ENCODE results near the gene ARCN1.

ARCN1 gene

DNA sequence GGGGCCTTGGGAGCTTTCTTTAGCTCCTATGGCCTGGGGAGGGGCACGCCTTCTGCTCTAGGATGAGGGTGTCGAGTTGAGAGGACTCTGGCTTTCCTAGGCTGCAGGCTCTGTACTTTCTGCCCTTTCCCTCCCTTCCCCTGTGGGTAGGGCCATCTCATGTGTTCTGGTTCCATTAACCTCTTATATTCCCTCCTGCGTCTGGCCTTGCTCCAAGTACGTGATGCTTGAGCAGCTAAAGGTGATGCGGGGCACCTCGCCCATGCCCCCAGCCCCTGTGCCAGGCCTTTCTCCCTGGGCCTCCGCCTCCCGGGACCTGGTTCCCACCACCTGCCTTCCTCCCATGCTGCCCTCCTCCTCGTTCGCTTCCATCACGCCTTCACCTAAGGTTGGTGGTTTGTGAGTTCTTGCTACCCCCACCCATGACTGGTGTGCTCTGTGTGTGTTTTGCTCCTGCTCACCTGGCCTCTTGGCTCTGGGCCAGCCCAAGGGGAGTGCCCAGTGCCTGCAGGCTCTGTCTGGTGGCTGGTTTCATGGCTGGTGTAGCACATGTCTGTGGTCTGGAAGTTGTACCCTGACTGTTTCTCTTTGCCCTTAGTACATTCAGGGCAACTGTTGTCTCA is 69.3 kb downstream of the ARCN1 start:
- H3K4me1 ChIP-seq, result no peaks in the 10 kb centered on the region
- no peak overlapping the region for H3K4me2 ChIP-seq (ENCODE audit: low read length)
- H3K79me2 ChIP-seq, result no peaks in the 10 kb centered on the region
- no peak overlapping the region for H3K9ac ChIP-seq
- H3K27ac ChIP-seq, result no peak overlapping the region
- no peaks in the 10 kb centered on the region for H3K9me3 ChIP-seq (ENCODE audit: control insufficient read depth, low read length)
- H3K27me3 ChIP-seq (ENCODE audit: control insufficient read depth, insufficient read depth, low read length), result no peaks in the 10 kb centered on the region
- no peak overlapping the region for H2AFZ ChIP-seq
- H3K36me3 ChIP-seq (ENCODE audit: control insufficient read depth, insufficient read depth, low read length), result no peaks in the 10 kb centered on the region
- no peak overlapping the region for H3K4me3 ChIP-seq (ENCODE audit: low read depth, low read length)
- TF ChIP-seq, protein P1, sequence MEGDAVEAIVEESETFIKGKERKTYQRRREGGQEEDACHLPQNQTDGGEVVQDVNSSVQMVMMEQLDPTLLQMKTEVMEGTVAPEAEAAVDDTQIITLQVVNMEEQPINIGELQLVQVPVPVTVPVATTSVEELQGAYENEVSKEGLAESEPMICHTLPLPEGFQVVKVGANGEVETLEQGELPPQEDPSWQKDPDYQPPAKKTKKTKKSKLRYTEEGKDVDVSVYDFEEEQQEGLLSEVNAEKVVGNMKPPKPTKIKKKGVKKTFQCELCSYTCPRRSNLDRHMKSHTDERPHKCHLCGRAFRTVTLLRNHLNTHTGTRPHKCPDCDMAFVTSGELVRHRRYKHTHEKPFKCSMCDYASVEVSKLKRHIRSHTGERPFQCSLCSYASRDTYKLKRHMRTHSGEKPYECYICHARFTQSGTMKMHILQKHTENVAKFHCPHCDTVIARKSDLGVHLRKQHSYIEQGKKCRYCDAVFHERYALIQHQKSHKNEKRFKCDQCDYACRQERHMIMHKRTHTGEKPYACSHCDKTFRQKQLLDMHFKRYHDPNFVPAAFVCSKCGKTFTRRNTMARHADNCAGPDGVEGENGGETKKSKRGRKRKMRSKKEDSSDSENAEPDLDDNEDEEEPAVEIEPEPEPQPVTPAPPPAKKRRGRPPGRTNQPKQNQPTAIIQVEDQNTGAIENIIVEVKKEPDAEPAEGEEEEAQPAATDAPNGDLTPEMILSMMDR (IDR thresholded peaks at IDR 0.05), result no peak

DNA sequence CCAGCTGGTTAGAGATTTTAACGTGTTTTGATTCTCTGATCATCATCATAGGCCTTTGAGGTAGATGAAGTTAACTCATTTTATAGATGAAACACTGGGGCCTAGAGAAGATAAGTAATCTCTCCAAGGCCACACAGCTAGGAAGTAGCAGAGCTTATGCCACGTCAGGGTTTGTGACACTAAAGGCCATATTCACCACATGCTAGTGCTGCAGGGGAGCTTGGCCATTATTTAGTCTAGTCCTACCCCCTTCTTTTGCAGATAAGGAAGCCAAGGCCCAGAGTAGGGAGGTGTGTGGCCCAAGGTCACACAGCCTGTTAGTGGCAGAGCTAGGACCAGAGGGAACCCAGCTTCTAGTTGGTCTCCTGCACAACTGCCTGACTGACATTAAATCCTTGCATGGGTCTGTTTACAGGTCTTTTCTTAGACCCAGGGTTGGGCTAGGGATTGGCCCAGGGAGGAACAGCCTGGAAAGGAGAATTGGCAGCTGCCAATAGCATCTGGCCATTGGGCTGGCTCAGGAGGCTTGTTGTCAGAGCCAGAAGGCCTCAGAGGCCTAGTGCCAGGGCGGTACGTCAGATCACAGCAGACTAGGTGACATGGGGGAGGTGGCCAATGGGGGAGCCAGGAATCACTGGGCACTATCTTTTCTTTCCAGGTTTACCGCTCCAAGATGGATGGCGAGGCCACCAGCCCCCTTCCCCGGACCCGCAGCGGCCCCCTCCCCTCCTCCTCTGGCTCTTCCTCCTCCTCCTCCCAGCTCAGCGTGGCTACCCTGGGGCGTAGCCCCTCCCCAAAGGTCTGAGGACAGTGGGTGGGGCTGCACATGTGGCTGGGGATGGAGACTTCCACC is 71.2 kb downstream of the ARCN1 start:
- no peaks in the 10 kb centered on the region for H3K27me3 ChIP-seq (ENCODE audit: control insufficient read depth, insufficient read depth, low read length)
- H3K27ac ChIP-seq, result no peak overlapping the region
- H3K4me1 ChIP-seq, result no peaks in the 10 kb centered on the region
- H3K9ac ChIP-seq, result no peak overlapping the region
- TF ChIP-seq, protein P1 (IDR thresholded peaks at IDR 0.05), result no peak
- H3K4me2 ChIP-seq (ENCODE audit: low read length), result no peak overlapping the region
- no peak overlapping the region for H3K4me3 ChIP-seq (ENCODE audit: low read depth, low read length)
- no peaks in the 10 kb centered on the region for H3K36me3 ChIP-seq (ENCODE audit: control insufficient read depth, insufficient read depth, low read length)
- no peaks in the 10 kb centered on the region for H3K9me3 ChIP-seq (ENCODE audit: control insufficient read depth, low read length)
- H2AFZ ChIP-seq, result no peak overlapping the region
- H3K79me2 ChIP-seq, result no peaks in the 10 kb centered on the region

DNA sequence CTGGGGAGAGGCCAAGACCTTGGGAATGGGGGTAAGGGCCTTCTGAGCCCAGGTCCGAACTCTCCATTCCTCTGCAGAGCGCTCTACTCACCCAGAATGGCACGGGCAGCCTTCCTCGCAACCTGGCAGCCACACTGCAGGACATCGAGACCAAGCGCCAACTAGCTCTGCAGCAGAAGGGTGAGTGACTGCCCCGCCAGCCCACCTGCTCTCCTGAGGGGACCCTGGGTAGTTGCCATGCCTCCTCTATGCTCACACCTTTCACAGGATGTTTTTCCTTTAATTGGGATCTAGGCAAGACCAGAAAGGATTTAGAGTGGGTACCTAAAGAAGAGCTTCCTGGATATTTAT is 71.8 kb downstream of the ARCN1 start:
- no peak overlapping the region for H3K4me2 ChIP-seq (ENCODE audit: low read length)
- TF ChIP-seq, protein P1 (IDR thresholded peaks at IDR 0.05), result no peak
- no peak overlapping the region for H3K9ac ChIP-seq
- no peaks in the 10 kb centered on the region for H3K79me2 ChIP-seq
- H3K4me3 ChIP-seq (ENCODE audit: low read depth, low read length), result no peak overlapping the region
- no peak overlapping the region for H3K27ac ChIP-seq
- H3K9me3 ChIP-seq (ENCODE audit: control insufficient read depth, low read length), result no peaks in the 10 kb centered on the region
- no peaks in the 10 kb centered on the region for H3K4me1 ChIP-seq
- H2AFZ ChIP-seq, result no peak overlapping the region
- H3K36me3 ChIP-seq (ENCODE audit: control insufficient read depth, insufficient read depth, low read length), result no peaks in the 10 kb centered on the region
- no peaks in the 10 kb centered on the region for H3K27me3 ChIP-seq (ENCODE audit: control insufficient read depth, insufficient read depth, low read length)

DNA sequence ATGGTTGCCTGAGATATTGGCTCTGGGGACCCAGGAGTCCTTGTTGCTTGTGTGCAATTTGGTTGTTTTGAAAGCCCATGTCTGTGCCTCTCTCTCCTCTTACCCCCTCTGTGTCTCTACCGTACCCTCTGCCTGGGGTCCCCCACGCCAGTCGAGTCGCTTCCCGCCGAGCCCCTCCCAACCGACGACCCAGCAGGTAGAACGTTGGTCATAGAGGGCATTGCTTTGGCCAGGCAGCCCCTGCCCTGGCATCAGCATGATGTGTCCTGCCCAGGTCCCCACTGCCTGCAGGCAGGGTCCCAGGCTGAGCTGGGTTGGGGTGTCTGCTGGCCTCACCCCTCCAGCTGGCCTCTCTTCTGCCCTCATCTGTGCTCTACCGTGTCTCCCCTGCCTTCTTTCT is 72.3 kb downstream of the ARCN1 start:
- H3K27ac ChIP-seq, result no peak overlapping the region

More for the DNA sequence above, 72.3 kb downstream of the ARCN1 start:
- Histone ChIP-seq H3K4me3 (ENCODE audit: low read depth, low read length) (no peak overlapping the region), H3K36me3 (ENCODE audit: control insufficient read depth, insufficient read depth, low read length) (no peaks in the 10 kb centered on the region), H3K4me1 (no peaks in the 10 kb centered on the region), H3K4me2 (ENCODE audit: low read length) (no peak overlapping the region), H3K9me3 (ENCODE audit: control insufficient read depth, low read length) (no peaks in the 10 kb centered on the region), H3K79me2 (no peaks in the 10 kb centered on the region), H3K9ac (no peak overlapping the region), H2AFZ (no peak overlapping the region), H3K27me3 (ENCODE audit: control insufficient read depth, insufficient read depth, low read length) (no peaks in the 10 kb centered on the region)
- TF ChIP-seq, protein P1 (IDR thresholded peaks at IDR 0.05), result no peak
